GM10266 (cell line): Measurements from ENCODE around the gene KLK15.

Experiments used
- DNase-seq: peaks from one replicate; pipeline ENCODE4 v3.0.0; 2012; ENCODE audit errors: extremely low spot score
- CTCF ChIP-seq: IDR thresholded peaks from 2 replicates; pipeline ENCODE4 v1.5.1; 2012; ENCODE audit warnings: mild to moderate bottlenecking, low read depth; ENCODE audit not compliant: control insufficient read depth, insufficient read depth; ENCODE audit errors: missing control alignments

The KLK15 gene

DNA sequence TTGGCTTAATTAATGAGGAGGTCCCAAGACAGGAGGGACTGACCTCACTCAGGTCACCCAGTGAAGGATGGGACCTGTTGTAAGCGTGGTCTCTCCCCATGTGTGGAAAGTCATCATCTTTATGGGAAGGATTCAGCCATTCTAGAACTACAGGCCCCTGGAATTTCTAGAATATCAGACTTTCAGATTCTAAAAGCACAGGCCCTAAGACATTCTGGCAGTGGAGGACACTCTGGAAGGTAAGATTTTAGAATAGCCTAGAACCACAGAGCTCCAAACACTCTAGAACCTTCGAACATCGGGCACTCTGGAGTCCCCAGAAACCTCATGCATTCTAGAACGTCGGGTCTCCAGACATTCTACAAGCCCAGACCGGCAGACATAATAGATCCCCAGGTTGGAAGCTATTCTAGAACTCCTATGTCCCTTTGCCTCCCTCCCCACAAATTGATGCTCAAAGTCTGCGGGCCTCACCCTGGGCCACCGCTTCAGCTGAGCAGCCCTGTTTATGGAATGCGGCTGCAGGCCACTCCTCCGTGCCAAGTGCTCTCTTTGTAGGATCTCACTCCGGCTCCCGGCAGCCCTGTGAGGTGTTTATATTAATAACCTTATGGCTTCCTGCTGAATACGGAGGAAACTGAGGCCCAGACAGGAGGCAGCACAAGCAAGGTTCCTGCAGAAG is 1.9 kb upstream of the KLK15 start:
- DNase-seq: no peak
- no peak for TF ChIP-seq CTCF

DNA sequence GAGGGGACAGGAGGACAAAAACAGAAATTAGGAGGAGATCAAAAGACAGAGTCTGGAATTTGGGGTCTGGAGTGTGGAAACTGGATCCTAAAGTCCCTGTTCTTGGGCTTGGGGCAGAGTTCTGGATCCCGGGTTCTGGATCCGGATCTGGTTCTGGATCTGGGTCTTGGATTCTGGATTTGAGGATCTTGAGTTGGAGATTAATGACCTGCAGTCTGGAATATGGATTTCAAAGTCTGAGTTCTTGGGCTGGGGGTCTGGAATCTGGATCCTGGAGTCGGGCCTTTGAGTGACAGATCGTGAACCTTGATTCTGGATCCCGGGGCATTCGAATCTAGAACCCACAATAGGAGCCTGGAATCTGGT is 411 bp upstream of the KLK15 start:
- DNase-seq: no peak
- no peak for TF ChIP-seq CTCF

DNA sequence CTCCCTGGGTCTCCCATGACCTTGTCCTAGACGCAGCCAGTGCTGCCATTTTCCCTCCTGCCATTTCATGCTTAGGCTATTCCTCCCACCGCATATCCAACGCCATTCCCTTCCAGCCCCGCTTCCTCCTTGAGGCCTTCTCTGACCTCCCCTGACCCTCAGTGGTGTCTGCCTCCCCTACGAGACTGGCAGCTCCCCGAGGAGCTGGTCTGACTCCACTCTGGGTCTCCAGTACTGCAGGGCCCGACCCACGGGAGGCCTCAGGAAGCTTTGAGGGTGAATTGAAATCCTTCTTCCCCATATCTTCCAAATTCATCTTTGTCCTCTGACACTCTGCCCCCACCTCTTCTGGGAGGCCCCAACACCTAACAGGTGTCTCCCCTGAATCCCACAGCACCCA is 708 bp downstream of the KLK15 start:
- TF ChIP-seq CTCF: no peak
- no peak for DNase-seq

DNA sequence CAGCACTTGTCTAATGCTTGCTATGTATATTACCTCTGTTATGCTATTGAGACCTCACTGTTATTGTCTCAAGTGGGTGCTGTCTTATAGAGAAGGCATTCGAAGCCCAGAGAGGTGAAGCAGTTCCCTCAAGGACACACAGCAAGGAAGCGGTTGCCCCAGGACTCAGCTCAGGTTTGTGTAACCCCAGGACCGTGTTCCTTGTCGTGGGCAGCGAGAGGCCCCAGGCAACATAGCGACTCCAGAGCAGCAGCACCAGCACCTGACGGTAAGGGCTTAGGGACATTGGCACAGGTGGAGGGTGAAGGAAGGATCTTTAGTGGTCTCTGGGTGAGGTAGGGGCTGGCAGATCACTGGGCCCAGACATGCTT is 2.4 kb downstream of the KLK15 start:
- no peak for DNase-seq
- no peak for TF ChIP-seq CTCF

DNA sequence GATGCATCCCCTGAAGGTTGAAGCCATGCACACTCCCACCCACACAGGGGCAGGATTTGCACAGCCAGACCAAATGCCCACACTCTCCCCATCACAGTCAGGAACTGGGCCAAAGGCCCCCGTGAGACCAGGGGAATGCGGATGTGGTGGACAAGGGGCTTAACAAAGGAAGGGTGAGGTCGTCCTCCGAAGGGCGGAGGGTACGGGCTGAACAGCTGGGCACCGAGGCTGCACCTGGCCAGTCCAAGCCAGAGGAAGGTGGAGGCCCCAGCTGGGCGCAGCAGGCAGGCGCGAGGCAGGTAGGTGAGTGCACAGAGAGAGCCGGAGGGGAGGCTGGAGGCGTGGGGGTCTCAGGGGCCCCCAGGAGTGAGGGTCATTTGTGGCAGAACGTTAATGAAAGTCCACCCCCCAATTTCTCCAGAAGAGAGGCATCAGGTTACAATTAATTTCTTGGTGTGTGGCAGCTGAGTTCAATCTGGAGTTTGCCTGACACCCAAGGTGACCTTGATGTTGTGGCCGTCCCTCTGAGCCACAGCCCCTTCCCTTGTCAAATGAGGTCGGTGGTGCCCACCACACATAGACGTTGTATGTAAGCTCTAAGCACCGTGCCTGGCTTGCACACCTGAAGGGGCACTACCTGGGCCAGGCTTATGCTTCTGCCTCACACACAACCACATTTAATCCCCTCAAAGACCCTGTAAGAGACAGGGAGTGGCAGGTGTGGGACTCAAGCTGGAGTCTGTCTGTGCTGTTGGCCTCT is 2.9 kb downstream of the KLK15 start:
- no peak for TF ChIP-seq CTCF
- DNase-seq: no peak

DNA sequence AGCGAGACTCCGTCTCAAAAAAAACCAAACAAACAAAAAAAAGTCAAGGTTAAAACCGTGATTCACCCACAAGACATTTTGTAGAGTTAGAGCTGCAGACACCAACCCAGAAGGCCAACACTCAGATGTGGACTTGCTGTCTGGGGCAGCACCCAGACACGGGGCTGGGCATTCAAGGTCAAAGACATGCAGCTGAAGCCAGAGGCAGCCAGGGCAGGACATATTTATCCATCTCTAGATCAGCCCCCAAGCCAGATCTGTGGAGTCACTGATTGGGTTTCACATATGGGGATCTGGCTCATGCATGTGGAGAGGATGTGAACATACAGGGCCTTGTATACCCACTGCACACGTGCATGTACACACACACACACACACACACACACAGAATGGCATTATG is 3.6 kb downstream of the KLK15 start:
- DNase-seq: no peak
- no peak for TF ChIP-seq CTCF

GRCh38 chr19:50827476-50827875 is 5.9 kb downstream of the KLK15 start:
- no peak for DNase-seq
- TF ChIP-seq CTCF: no peak
